HFFc6 (cell line): Measurements from ENCODE around the gene MYO9B. TPM values are rescaled to one million over a fixed set of nuclear protein-coding genes. Genes with fewer than 3 reads are reported as not detected.
A peak's percentile ranks its signal among the peaks of the same experiment; 100 is the strongest.

Experiments
- DNase-seq: peaks from one replicate; pipeline ENCODE4 v3.0.0-alpha.2; 2018
- H3K27ac Mint-ChIP-seq: 2 replicates; pipeline ENCODE4 v1.8.0; 2020; ENCODE audit warnings: mild to moderate bottlenecking, mixed read lengths
- H3K27me3 Mint-ChIP-seq: 2 replicates; pipeline ENCODE4 v1.8.0; 2021; ENCODE audit warnings: mild to moderate bottlenecking, moderate library complexity, mixed read lengths; ENCODE audit not compliant: insufficient read depth
- H3K36me3 Mint-ChIP-seq: 2 replicates; pipeline ENCODE4 v1.8.0; 2021; ENCODE audit warnings: low read depth, mixed read lengths
- H3K4me1 Mint-ChIP-seq: 2 replicates; pipeline ENCODE4 v1.8.0; 2020; ENCODE audit warnings: low read depth, mixed read lengths
- H3K4me3 Mint-ChIP-seq: 2 replicates; pipeline ENCODE4 v1.8.0; 2020; ENCODE audit warnings: mild to moderate bottlenecking, moderate library complexity, mixed read lengths
- H3K9me3 Mint-ChIP-seq: 2 replicates; pipeline ENCODE4 v1.8.0; 2020; ENCODE audit warnings: mild to moderate bottlenecking, mixed read lengths
- total RNA-seq, 6 experiments: library from RNA; stranded (reverse); fragmentation: NEBNext Ultra II Directional; extraction: Animal tissue kit (Norgen Biotek cat#: 25700); gene quantifications; 2 replicates in 1 of 6; 3 replicates in 5 of 6; pipeline ENCODE4 v1.2.3, GENCODE V29; 2021
- TF ChIP-seq, protein P1 (sequence below): fragments of 200-600 bp; sonication (generic); IDR thresholded peaks from 2 replicates; pipeline ENCODE4 v1.5.0; 2021; ENCODE audit warnings: antibody characterized with exemption, mild to moderate bottlenecking

The MYO9B gene
- total RNA-seq, 6 experiments from 2014 or later: 81.2 to 89.0 (median 83.4) TPM

GRCh38 chr19:17061691-17062090, 13.9 kb upstream of the MYO9B start:
- TF ChIP-seq, protein P1, sequence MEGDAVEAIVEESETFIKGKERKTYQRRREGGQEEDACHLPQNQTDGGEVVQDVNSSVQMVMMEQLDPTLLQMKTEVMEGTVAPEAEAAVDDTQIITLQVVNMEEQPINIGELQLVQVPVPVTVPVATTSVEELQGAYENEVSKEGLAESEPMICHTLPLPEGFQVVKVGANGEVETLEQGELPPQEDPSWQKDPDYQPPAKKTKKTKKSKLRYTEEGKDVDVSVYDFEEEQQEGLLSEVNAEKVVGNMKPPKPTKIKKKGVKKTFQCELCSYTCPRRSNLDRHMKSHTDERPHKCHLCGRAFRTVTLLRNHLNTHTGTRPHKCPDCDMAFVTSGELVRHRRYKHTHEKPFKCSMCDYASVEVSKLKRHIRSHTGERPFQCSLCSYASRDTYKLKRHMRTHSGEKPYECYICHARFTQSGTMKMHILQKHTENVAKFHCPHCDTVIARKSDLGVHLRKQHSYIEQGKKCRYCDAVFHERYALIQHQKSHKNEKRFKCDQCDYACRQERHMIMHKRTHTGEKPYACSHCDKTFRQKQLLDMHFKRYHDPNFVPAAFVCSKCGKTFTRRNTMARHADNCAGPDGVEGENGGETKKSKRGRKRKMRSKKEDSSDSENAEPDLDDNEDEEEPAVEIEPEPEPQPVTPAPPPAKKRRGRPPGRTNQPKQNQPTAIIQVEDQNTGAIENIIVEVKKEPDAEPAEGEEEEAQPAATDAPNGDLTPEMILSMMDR: no peak
- Mint-ChIP-seq H3K27me3 (no peaks in the 10 kb centered on the region), H3K4me1 (peaks cover 6% of the 10 kb centered on the region), H3K9me3 (no peaks in the 10 kb centered on the region; the same call in 1 of the 2 replicates), H3K36me3 (peaks cover 35% of the 10 kb centered on the region), H3K4me3 (no peak overlapping the region), H3K27ac (no peak overlapping the region)
- no peak for DNase-seq

DNA sequence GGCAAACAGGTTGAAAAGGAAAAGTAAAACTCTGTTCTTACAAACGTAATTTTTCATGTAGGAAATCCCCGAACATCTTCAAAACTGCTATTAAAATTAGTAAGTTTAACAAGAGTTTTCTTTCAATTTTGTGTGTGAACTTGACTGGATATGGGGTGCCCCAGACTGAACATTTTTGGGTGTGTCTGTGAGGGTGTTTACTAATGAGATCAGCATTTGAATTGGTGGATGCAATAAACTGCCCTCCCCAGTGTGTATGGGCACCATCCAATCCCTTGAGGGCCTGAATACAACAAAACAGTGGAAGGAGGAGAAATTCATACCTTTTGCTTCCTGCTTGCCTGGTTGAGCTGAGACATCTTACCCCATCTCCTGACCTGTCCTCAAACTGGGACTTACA, 12.1 kb upstream of the MYO9B start:
- Mint-ChIP-seq H3K27me3 (no peaks in the 10 kb centered on the region), H3K27ac (no peak overlapping the region; the same call in 1 of the 2 replicates), H3K36me3 (peaks cover 30% of the 10 kb centered on the region), H3K9me3 (no peaks in the 10 kb centered on the region; the same call in 1 of the 2 replicates), H3K4me1 (peaks cover 11% of the 10 kb centered on the region), H3K4me3 (no peak overlapping the region)
- TF ChIP-seq, protein P1: no peak
- DNase-seq: no peak

DNA sequence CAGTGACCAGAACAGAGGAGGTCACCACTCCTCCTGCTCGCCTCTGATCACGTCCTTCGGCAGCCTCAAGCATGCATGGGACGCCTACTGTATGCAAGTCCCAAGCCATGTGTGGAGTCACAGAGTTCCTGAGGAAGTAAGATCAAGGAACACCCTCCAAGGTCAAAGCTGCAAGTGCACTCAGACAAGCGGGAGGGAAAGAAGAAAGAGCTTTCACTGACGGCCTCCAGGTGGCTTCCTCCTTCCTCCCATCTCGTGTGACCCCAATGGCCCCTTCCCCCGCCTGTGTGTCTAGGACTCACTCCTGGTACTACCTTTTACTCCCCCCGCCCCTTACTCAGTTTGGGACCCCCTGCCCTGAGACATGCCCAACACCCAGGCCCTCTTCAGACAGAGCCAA, 6.4 kb upstream of the MYO9B start:
- Mint-ChIP-seq H3K27ac (0 out of 2 replicates have a peak overlapping the region, but pooled peaks have one; percentile 24), H3K9me3 (no peaks in the 10 kb centered on the region), H3K4me3 (no peak overlapping the region), H3K36me3 (peaks cover 11% of the 10 kb centered on the region), H3K4me1 (peaks cover 17% of the 10 kb centered on the region), H3K27me3 (peaks cover 1% of the 10 kb centered on the region; the same call in 1 of the 2 replicates)
- no peak for DNase-seq
- TF ChIP-seq, protein P1: no peak

DNA sequence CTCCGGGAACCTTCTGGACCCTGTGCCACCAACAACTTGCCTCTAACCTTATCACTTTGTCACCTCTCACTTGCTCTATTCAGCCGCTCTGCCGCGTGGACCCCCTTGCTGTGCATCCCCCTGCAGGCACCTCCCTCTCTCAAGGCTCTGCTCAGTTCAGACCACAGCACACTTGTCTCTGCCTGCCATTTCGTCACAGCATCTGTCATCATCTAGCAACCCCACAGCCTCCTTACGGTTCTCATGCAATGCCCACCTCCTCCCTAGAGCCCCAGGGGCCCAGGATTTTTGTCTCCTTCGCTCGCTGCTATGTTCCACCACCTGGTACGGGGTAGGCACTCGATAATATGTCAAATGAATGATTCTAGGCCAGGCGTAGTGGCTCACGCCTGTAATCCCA, 5.2 kb upstream of the MYO9B start:
- Mint-ChIP-seq H3K36me3 (peaks cover 5% of the 10 kb centered on the region), H3K4me1 (peaks cover 25% of the 10 kb centered on the region)
- DNase-seq: no peak

GRCh38 chr19:17070912-17071311, 4.7 kb upstream of the MYO9B start:
- Mint-ChIP-seq H3K4me3 (no peak overlapping the region), H3K36me3 (peaks cover 5% of the 10 kb centered on the region), H3K4me1 (peaks cover 25% of the 10 kb centered on the region), H3K27ac (no peak overlapping the region), H3K9me3 (no peaks in the 10 kb centered on the region), H3K27me3 (peaks cover 5% of the 10 kb centered on the region)
- TF ChIP-seq, protein P1: no peak
- no peak for DNase-seq

More for the DNA sequence above, 5.2 kb upstream of the MYO9B start:
- no peaks in the 10 kb centered on the region for H3K9me3 Mint-ChIP-seq
- peaks cover 3% of the 10 kb centered on the region for H3K27me3 Mint-ChIP-seq
- TF ChIP-seq, protein P1: no peak
- no peak overlapping the region for H3K27ac Mint-ChIP-seq
- H3K4me3 Mint-ChIP-seq: no peak overlapping the region
